ENCODE results near the gene SARS2.
"Not testable (repeated sequence)": the region's sequence is repeated elsewhere in the genome, so short reads cannot be mapped to it uniquely, and the experiment has no call there.

The SARS2 gene

GRCh38 chr19:38929929-38930775 is at the start of gene SARS2:
Gene SARS2, minus strand, starts transcription at chr19:38930763. Its CDS starts 27 bp downstream, at chr19:38930736.
- peak; percentile 97 for DNase-seq (ENCODE audit: low spot score)

GRCh38 chr19:38979812-38980211 is 49.2 kb upstream of the SARS2 start:
- no peak for DNase-seq (ENCODE audit: low spot score)

- DNase-seq (ENCODE audit: low spot score), result no peak
Measured at GRCh38 chr19:38978326-38978689, 47.7 kb upstream of the SARS2 start.

- no peak for DNase-seq (ENCODE audit: low spot score)
Measured at GRCh38 chr19:38977445-38978325, 47.1 kb upstream of the SARS2 start.

GRCh38 chr19:38975861-38976271 is 45.3 kb upstream of the SARS2 start:
- no peak for DNase-seq (ENCODE audit: low spot score)

- peak; percentile 80 for DNase-seq (ENCODE audit: low spot score)
Measured at GRCh38 chr19:38975214-38975860, 44.8 kb upstream of the SARS2 start, which contains the start of gene FBXO17. Gene FBXO17, minus strand, starts transcription at chr19:38975742. Its CDS starts 25,423 bp downstream, at chr19:38950319.

GRCh38 chr19:38974624-38975213 is 44.2 kb upstream of the SARS2 start:
- no peak for DNase-seq (ENCODE audit: low spot score)

- DNase-seq (ENCODE audit: low spot score), result no peak
Measured at GRCh38 chr19:38971672-38972071, 41.1 kb upstream of the SARS2 start.

GRCh38 chr19:38970664-38971532 is 40.3 kb upstream of the SARS2 start:
- no peak for DNase-seq (ENCODE audit: low spot score)

GRCh38 chr19:38966149-38966548 is 35.6 kb upstream of the SARS2 start:
- not testable (repeated sequence) for DNase-seq (ENCODE audit: low spot score)

GRCh38 chr19:38964738-38965137 is 34.2 kb upstream of the SARS2 start:
- DNase-seq (ENCODE audit: low spot score), result no peak

- DNase-seq (ENCODE audit: low spot score), result no peak
Measured at GRCh38 chr19:38959618-38960017, 29.1 kb upstream of the SARS2 start.

GRCh38 chr19:38958301-38958700 is 27.7 kb upstream of the SARS2 start:
- no peak for DNase-seq (ENCODE audit: low spot score)

GRCh38 chr19:38956264-38956663 is 25.7 kb upstream of the SARS2 start:
- no peak for DNase-seq (ENCODE audit: low spot score)

- no peak for DNase-seq (ENCODE audit: low spot score)
Measured at GRCh38 chr19:38953677-38954076, 23.1 kb upstream of the SARS2 start.

GRCh38 chr19:38952395-38953165 is 22.0 kb upstream of the SARS2 start:
- DNase-seq (ENCODE audit: low spot score), result no peak

- no peak for DNase-seq (ENCODE audit: low spot score)
Measured at GRCh38 chr19:38951187-38951586, 20.6 kb upstream of the SARS2 start.

- peak; percentile 98 for DNase-seq (ENCODE audit: low spot score)
Measured at GRCh38 chr19:38949580-38950367, 19.2 kb upstream of the SARS2 start.
